Spleen (tissue), 7 donors: ENCODE data around the gene SNRPD1.

Experiments used
- POLR2A ChIP-seq, 3 donors: fragments of 450-650 bp; IDR thresholded peaks; one replicate each; pipeline ENCODE4 v1.5.1; 2017; ENCODE audit warnings: antibody characterized with exemption in 3 of 3, mild to moderate bottlenecking in 1 of 3
- POLR2AphosphoS5 ChIP-seq, 3 donors: sonication (generic); formaldehyde crosslinking; IDR thresholded peaks; one replicate each; pipeline ENCODE4 v1.5.1; 2017; ENCODE audit warnings: antibody characterized with exemption in 3 of 3
- TF ChIP-seq, protein P1 (sequence below), 11 experiments: fragments of 200-600 bp in 7 of 11; fragments of 450-650 bp in 4 of 11; sonication (generic) in 4 of 11; IDR thresholded peaks in 8 of 11; conservative IDR thresholded peaks in 3 of 11; 1 replicate in 7 of 11; 2 replicates in 4 of 11; pipeline versions ENCODE4 v1.4.0 to v1.8.0; 2016 to 2021; ENCODE audit warnings: antibody characterized with exemption in 11 of 11, inconsistent platforms in 4 of 11, mild to moderate bottlenecking in 1 of 11
- donor health status: DM: no; HTN: no; CAD: no; lungs with moderate emphysema.
- donor health status: DM: no; HTN: no; CAD: no.
- donor health status: DM: no; HTN: no; CAD: no.

DNA sequence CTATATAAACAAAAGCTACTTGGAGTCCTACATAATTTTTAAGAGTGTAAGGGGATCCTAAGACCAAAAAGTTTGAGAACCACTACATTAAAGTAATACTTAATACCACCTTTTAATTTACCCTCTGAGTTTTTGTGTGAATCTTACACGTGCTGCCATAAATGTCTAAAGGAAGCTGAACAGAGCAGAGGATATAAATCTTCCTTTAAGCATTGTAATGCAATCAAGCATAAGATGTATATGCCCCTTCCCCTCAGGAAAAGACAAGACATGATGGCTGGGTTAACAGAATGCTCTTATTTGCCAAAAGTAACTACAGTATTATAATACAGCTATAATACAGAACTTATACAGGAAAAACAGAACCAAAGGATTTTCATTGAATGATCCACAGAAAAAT is 14.5 kb upstream of the SNRPD1 start:
- TF ChIP-seq, protein P1, sequence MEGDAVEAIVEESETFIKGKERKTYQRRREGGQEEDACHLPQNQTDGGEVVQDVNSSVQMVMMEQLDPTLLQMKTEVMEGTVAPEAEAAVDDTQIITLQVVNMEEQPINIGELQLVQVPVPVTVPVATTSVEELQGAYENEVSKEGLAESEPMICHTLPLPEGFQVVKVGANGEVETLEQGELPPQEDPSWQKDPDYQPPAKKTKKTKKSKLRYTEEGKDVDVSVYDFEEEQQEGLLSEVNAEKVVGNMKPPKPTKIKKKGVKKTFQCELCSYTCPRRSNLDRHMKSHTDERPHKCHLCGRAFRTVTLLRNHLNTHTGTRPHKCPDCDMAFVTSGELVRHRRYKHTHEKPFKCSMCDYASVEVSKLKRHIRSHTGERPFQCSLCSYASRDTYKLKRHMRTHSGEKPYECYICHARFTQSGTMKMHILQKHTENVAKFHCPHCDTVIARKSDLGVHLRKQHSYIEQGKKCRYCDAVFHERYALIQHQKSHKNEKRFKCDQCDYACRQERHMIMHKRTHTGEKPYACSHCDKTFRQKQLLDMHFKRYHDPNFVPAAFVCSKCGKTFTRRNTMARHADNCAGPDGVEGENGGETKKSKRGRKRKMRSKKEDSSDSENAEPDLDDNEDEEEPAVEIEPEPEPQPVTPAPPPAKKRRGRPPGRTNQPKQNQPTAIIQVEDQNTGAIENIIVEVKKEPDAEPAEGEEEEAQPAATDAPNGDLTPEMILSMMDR (IDR thresholded peaks at IDR 0.05 in 8 of 11, conservative IDR thresholded peaks at IDR 0.05 in 3 of 11) = no peak
- TF ChIP-seq POLR2A (IDR thresholded peaks at IDR 0.05) (no peak), POLR2AphosphoS5 (IDR thresholded peaks at IDR 0.05) (no peak)
